ENCODE measurements around the gene BCKDHB. TPM values are rescaled to one million over a fixed set of nuclear protein-coding genes. Genes with fewer than 3 reads are reported as not detected.

The BCKDHB gene
- polyA plus RNA-seq, 1 donor (not counting 4 experiments of a cell fraction or from before 2014, with no cell fraction given) = 20.9 TPM

- dilution Hi-C loops (cut with MboI; ENCODE audit: extremely low pct_ligation_motif_present, low sequenced_read_pairs) = no loop called here
- TF ChIP-seq EZH2 (IDR thresholded peaks at IDR 0.05; ENCODE audit: low read length) = no peak
- TF ChIP-seq, protein P1, sequence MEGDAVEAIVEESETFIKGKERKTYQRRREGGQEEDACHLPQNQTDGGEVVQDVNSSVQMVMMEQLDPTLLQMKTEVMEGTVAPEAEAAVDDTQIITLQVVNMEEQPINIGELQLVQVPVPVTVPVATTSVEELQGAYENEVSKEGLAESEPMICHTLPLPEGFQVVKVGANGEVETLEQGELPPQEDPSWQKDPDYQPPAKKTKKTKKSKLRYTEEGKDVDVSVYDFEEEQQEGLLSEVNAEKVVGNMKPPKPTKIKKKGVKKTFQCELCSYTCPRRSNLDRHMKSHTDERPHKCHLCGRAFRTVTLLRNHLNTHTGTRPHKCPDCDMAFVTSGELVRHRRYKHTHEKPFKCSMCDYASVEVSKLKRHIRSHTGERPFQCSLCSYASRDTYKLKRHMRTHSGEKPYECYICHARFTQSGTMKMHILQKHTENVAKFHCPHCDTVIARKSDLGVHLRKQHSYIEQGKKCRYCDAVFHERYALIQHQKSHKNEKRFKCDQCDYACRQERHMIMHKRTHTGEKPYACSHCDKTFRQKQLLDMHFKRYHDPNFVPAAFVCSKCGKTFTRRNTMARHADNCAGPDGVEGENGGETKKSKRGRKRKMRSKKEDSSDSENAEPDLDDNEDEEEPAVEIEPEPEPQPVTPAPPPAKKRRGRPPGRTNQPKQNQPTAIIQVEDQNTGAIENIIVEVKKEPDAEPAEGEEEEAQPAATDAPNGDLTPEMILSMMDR (optimal IDR thresholded peaks at IDR 0.05 in 1 of 3, IDR thresholded peaks at IDR 0.05 in 1 of 3, conservative IDR thresholded peaks at IDR 0.05 in 1 of 3; ENCODE audit: extremely low read depth in 1 of 3, insufficient read depth in 2 of 3, low read length in 3 of 3) = no peak
- Histone ChIP-seq H3K9ac (ENCODE audit: control insufficient read depth, extremely low read depth, insufficient read depth, low read length) (no peak overlapping the region), H4K20me1 (ENCODE audit: control insufficient read depth, extremely low read depth, insufficient read depth, low read length) (no peaks in the 10 kb centered on the region), H3K9me1 (ENCODE audit: control insufficient read depth, extremely low read depth, insufficient read depth, low read length) (no peaks in the 10 kb centered on the region), H3K9me3 (ENCODE audit: control insufficient read depth, low read depth, low read length) (no peaks in the 10 kb centered on the region), H3K79me2 (ENCODE audit: control insufficient read depth, insufficient read depth, low read length) (no peaks in the 10 kb centered on the region), H3K27me3 (ENCODE audit: control insufficient read depth, extremely low read depth, insufficient read depth, low read length) (no peaks in the 10 kb centered on the region), H3K4me3 (ENCODE audit: control insufficient read depth in 2 of 3, extremely low read depth in 1 of 3, insufficient read depth in 2 of 3, low read depth in 1 of 3, low read length in 3 of 3) (no peak overlapping the region), H3K4me1 (ENCODE audit: control insufficient read depth, extremely low read depth, insufficient read depth, low read length) (no peaks in the 10 kb centered on the region), H2AFZ (ENCODE audit: control insufficient read depth, low read length) (no peak overlapping the region), H3K36me3 (ENCODE audit: control insufficient read depth in 2 of 2, extremely low read depth in 1 of 2, insufficient read depth in 2 of 2, low read length in 2 of 2) (no peaks in the 10 kb centered on the region), H3K4me2 (ENCODE audit: control insufficient read depth, extremely low read depth, insufficient read depth, low read depth, low read length) (no peak overlapping the region), H3K27ac (ENCODE audit: control insufficient read depth, insufficient read depth, low read length) (no peak overlapping the region)
- FAIRE-seq = no peak
- no peak for DNase-seq (ENCODE audit: low read depth, low spot score)
Measured at GRCh38 chr6:80304014-80304413, 197.5 kb downstream of the BCKDHB start.

DNA sequence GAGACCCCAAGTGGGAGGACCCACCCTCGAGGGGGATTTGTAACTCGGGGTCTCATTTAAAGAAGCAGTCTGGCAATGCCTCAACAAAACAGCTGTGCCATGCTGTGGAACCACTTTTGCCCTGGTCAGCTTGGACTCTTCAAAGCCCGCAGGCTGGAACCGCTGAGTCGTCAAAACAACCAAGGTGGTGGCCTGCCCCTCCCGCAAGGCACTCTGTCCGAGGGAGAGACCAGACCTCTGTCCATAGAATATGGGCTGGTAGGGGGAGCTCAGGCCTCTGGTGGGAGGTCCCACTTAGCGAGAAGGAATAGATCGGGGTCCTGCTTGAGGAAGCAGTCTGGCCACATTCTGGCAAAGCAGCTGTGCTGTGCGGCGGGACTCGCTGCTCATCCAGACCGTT, 208.1 kb downstream of the BCKDHB start:
- no peaks in the 10 kb centered on the region for H3K9me3 ChIP-seq (ENCODE audit: control insufficient read depth, low read depth, low read length)
- no peak for FAIRE-seq
- dilution Hi-C loops (cut with MboI; ENCODE audit: extremely low pct_ligation_motif_present, low sequenced_read_pairs) = no loop called here
- H3K79me2 ChIP-seq (ENCODE audit: control insufficient read depth, insufficient read depth, low read length) = no peaks in the 10 kb centered on the region
- no peak overlapping the region for H3K9ac ChIP-seq (ENCODE audit: control insufficient read depth, extremely low read depth, insufficient read depth, low read length)
- H3K9me1 ChIP-seq (ENCODE audit: control insufficient read depth, extremely low read depth, insufficient read depth, low read length) = no peaks in the 10 kb centered on the region
- no peak overlapping the region for H3K4me3 ChIP-seq (ENCODE audit: control insufficient read depth in 2 of 3, extremely low read depth in 1 of 3, insufficient read depth in 2 of 3, low read depth in 1 of 3, low read length in 3 of 3)
- H3K4me2 ChIP-seq (ENCODE audit: control insufficient read depth, extremely low read depth, insufficient read depth, low read depth, low read length) = no peak overlapping the region
- H2AFZ ChIP-seq (ENCODE audit: control insufficient read depth, low read length) = no peak overlapping the region
- TF ChIP-seq, protein P1 (optimal IDR thresholded peaks at IDR 0.05 in 1 of 3, IDR thresholded peaks at IDR 0.05 in 1 of 3, conservative IDR thresholded peaks at IDR 0.05 in 1 of 3; ENCODE audit: extremely low read depth in 1 of 3, insufficient read depth in 2 of 3, low read length in 3 of 3) = no peak
- no peak for TF ChIP-seq EZH2 (IDR thresholded peaks at IDR 0.05; ENCODE audit: low read length)
- H3K4me1 ChIP-seq (ENCODE audit: control insufficient read depth, extremely low read depth, insufficient read depth, low read length) = no peaks in the 10 kb centered on the region
- no peaks in the 10 kb centered on the region for H3K36me3 ChIP-seq (ENCODE audit: control insufficient read depth in 2 of 2, extremely low read depth in 1 of 2, insufficient read depth in 2 of 2, low read length in 2 of 2)
- H3K27me3 ChIP-seq (ENCODE audit: control insufficient read depth, extremely low read depth, insufficient read depth, low read length) = no peaks in the 10 kb centered on the region
- no peak for DNase-seq (ENCODE audit: low read depth, low spot score)
- no peak overlapping the region for H3K27ac ChIP-seq (ENCODE audit: control insufficient read depth, insufficient read depth, low read length)
- no peaks in the 10 kb centered on the region for H4K20me1 ChIP-seq (ENCODE audit: control insufficient read depth, extremely low read depth, insufficient read depth, low read length)
